HFFc6 (cell line): ENCODE data around the gene WHRN. TPM values are rescaled to one million over a fixed set of nuclear protein-coding genes. Genes with fewer than 3 reads are reported as not detected.

Experiments
- DNase-seq: peaks from one replicate; pipeline ENCODE4 v3.0.0-alpha.2; 2018
- H3K27ac Mint-ChIP-seq: 2 replicates; pipeline ENCODE4 v1.8.0; 2020; ENCODE audit warnings: mild to moderate bottlenecking, mixed read lengths
- H3K27me3 Mint-ChIP-seq: 2 replicates; pipeline ENCODE4 v1.8.0; 2021; ENCODE audit warnings: mild to moderate bottlenecking, moderate library complexity, mixed read lengths; ENCODE audit not compliant: insufficient read depth
- H3K36me3 Mint-ChIP-seq: 2 replicates; pipeline ENCODE4 v1.8.0; 2021; ENCODE audit warnings: low read depth, mixed read lengths
- H3K4me1 Mint-ChIP-seq: 2 replicates; pipeline ENCODE4 v1.8.0; 2020; ENCODE audit warnings: low read depth, mixed read lengths
- H3K4me3 Mint-ChIP-seq: 2 replicates; pipeline ENCODE4 v1.8.0; 2020; ENCODE audit warnings: mild to moderate bottlenecking, moderate library complexity, mixed read lengths
- H3K9me3 Mint-ChIP-seq: 2 replicates; pipeline ENCODE4 v1.8.0; 2020; ENCODE audit warnings: mild to moderate bottlenecking, mixed read lengths
- total RNA-seq, 6 experiments: library from RNA; stranded (reverse); fragmentation: NEBNext Ultra II Directional; extraction: Animal tissue kit (Norgen Biotek cat#: 25700); gene quantifications; 2 replicates in 1 of 6; 3 replicates in 5 of 6; pipeline ENCODE4 v1.2.3, GENCODE V29; 2021
- TF ChIP-seq, protein P1 (sequence below): fragments of 200-600 bp; sonication (generic); IDR thresholded peaks from 2 replicates; pipeline ENCODE4 v1.5.0; 2021; ENCODE audit warnings: antibody characterized with exemption, mild to moderate bottlenecking

The WHRN gene
- total RNA-seq, 6 experiments from 2014 or later: 3.0 to 4.8 (median 3.6) TPM

DNA sequence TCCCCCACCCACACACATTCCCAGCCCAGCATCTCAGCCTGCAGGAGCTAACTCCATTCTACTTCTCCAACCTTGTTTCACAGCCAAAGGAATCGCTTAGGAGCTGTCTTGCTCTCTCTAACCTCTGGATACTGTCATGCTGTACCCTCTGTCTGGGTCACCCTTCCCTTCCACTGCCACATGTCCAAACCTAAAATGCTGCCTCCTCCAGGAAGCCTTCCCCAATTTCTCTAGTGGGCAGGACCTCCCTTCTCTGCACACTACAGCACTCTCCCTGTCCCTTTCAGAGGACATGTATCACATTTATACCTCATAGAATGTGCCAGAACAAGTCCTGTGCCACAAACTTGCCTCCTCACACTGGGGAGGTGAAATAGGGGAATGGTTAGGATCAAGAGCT is 30.8 kb downstream of the WHRN start:
- DNase-seq: no peak
- Mint-ChIP-seq H3K4me3 (no peak overlapping the region), H3K27me3 (no peaks in the 10 kb centered on the region), H3K27ac (no peak overlapping the region), H3K9me3 (peaks cover 4% of the 10 kb centered on the region; the same call in 1 of the 2 replicates), H3K36me3 (peaks cover 5% of the 10 kb centered on the region; the same call in 1 of the 2 replicates), H3K4me1 (peaks cover 12% of the 10 kb centered on the region)
- TF ChIP-seq, protein P1, sequence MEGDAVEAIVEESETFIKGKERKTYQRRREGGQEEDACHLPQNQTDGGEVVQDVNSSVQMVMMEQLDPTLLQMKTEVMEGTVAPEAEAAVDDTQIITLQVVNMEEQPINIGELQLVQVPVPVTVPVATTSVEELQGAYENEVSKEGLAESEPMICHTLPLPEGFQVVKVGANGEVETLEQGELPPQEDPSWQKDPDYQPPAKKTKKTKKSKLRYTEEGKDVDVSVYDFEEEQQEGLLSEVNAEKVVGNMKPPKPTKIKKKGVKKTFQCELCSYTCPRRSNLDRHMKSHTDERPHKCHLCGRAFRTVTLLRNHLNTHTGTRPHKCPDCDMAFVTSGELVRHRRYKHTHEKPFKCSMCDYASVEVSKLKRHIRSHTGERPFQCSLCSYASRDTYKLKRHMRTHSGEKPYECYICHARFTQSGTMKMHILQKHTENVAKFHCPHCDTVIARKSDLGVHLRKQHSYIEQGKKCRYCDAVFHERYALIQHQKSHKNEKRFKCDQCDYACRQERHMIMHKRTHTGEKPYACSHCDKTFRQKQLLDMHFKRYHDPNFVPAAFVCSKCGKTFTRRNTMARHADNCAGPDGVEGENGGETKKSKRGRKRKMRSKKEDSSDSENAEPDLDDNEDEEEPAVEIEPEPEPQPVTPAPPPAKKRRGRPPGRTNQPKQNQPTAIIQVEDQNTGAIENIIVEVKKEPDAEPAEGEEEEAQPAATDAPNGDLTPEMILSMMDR: no peak

DNA sequence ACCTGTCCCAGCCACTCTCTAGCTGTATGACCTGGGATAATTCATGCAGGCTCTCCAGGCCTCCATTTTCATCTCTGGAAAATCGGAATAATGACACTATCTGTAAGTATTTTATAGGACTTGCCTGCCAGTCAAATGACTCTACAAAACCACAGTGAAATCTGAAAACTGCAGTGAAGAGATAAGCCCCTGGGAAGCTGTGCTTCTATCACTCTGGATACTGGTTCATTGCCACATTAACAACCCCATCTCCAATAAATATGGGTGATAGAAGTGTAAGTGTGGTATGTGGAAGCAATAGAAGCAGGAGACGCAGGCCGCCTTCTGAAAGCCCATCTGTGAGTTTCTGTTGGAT is 31.8 kb downstream of the WHRN start:
- no peak for DNase-seq
- Mint-ChIP-seq H3K36me3 (peaks cover 5% of the 10 kb centered on the region; the same call in 1 of the 2 replicates), H3K27me3 (no peaks in the 10 kb centered on the region), H3K4me3 (no peak overlapping the region), H3K4me1 (peaks cover 12% of the 10 kb centered on the region), H3K27ac (no peak overlapping the region), H3K9me3 (peaks cover 4% of the 10 kb centered on the region; the same call in 1 of the 2 replicates)
- TF ChIP-seq, protein P1: no peak

DNA sequence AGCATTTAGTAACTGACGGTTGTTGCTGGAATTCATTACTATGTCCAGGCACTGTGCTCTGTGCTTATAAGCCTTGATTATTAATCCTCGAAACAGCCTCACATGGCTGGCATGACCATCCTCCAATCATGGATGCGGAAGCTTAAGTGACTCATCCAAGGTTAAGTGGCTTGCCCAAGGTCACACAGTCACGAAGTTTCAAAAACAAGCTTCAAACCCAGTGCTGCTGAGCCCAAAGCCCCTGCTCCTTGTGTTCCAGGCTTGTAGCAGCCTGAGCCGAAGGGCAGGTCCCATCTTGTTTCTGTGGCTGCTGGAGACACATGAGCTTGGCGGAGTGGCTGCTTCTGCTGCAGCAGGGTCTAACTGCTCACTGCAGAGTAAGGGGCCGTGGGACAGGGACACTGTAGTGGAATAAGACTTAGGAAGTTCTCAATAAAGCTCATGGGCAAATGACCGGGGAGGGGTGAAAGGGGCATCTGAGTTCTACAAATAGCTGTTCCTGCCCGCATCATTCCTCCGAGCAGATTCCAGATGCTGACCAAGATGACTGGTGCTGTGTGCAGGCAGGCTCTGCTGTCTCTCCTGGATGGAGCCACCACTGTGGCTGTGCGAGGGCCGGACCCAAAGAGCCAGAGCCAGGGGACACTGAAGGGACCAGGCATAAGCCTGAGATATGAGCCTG is 32.4 kb downstream of the WHRN start:
- TF ChIP-seq, protein P1: no peak
- peaks cover 5% of the 10 kb centered on the region; the same call in 1 of the 2 replicates for H3K36me3 Mint-ChIP-seq

DNA sequence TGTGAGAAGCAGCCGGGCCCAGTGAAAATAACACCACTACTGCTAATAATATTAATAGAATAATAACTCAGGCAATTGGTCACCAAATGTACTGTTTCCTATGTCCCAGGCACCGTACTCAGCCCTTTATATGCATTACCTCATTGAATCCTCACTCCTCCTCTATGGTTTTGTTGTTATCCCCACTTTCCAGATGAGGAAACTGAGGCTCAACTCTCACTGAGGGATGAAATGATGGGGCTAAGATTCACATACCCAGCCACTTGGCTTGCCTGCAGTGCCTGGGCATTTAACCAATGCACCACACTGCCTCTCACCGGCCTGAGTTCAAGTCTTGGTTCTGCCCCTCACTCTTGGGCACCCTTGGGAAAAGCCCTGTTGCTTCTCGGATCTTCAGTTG is 34.1 kb downstream of the WHRN start:
- Mint-ChIP-seq H3K36me3 (peaks cover 5% of the 10 kb centered on the region; the same call in 1 of the 2 replicates), H3K4me1 (peaks cover 12% of the 10 kb centered on the region), H3K9me3 (peaks cover 4% of the 10 kb centered on the region; the same call in 1 of the 2 replicates), H3K27ac (no peak overlapping the region), H3K4me3 (no peak overlapping the region), H3K27me3 (no peaks in the 10 kb centered on the region)
- DNase-seq: no peak
- TF ChIP-seq, protein P1: no peak

More for the DNA sequence above, 32.4 kb downstream of the WHRN start:
- Mint-ChIP-seq H3K9me3 (peaks cover 4% of the 10 kb centered on the region; the same call in 1 of the 2 replicates), H3K4me1 (peaks cover 12% of the 10 kb centered on the region), H3K4me3 (no peak overlapping the region), H3K27ac (no peak overlapping the region), H3K27me3 (no peaks in the 10 kb centered on the region)
- DNase-seq: no peak

DNA sequence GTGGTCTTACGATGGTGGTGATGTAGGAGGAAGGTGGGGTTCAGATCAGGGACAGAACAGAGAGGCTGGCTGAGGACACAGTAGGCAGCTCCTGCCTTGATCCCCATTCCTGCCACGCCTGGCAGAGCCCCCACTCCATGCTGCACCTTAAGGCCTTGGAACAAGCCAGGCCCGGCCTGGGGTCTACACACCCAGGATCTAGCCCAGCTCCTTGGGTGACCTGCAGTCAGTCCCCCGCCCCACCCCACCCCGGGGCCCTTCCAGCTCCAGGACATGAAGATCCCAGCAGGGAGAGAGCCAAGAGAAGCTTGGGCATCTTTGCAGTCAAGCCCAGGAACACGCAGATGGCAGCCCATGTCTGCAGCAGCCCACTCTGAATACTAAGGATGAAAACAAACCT is 34.7 kb downstream of the WHRN start:
- Mint-ChIP-seq H3K4me3 (no peak overlapping the region), H3K36me3 (peaks cover 5% of the 10 kb centered on the region; the same call in 1 of the 2 replicates), H3K27ac (no peak overlapping the region), H3K27me3 (no peaks in the 10 kb centered on the region), H3K9me3 (peaks cover 4% of the 10 kb centered on the region; the same call in 1 of the 2 replicates), H3K4me1 (peaks cover 12% of the 10 kb centered on the region)
- DNase-seq: no peak
- TF ChIP-seq, protein P1: no peak
